GM12878 (cell line): ENCODE results near the gene IFIT1. TPM values are rescaled to one million over a fixed set of nuclear protein-coding genes. Genes with fewer than 3 reads are reported as not detected.

Experiments
- ATAC-seq: fragments of 200-7000 bp; cut with Tn5 transposase; 3 replicates; pipeline ENCODE4 v1.9.1; 2020; ENCODE audit warnings: mild to moderate bottlenecking, moderate library complexity
- BruUV-seq: library from RNA; stranded (reverse); fragments of 400-500 nt; replicated peaks from 2 replicates; lab custom pipeline; 2021; lab: Mats Ljungman, UMichigan
- CTCF ChIA-PET: fragments of 300-600 bp; sonication (Branson Sonifier 250); formaldehyde crosslinking; extraction: SDS; loops from one replicate; lab custom pipeline; 2021; ENCODE audit warnings: inconsistent platforms; lab: Yijun Ruan, JAX
- POLR2A ChIA-PET: fragments of 350-600 bp; formaldehyde crosslinking; extraction: SDS; loops from one replicate; lab custom pipeline; 2021; ENCODE audit warnings: inconsistent platforms; lab: Charles Lee
- RAD21 ChIA-PET: fragments of 300-600 bp; sonication (Branson Sonifier 250); formaldehyde crosslinking; loops from one replicate; lab custom pipeline; 2023; ENCODE audit warnings: antibody characterized with exemption; ENCODE audit not compliant: unreplicated experiment; lab: Charles Lee
- SMC1A ChIA-PET: fragments of 300-600 bp; sonication (Branson Sonifier 250); formaldehyde crosslinking; loops from one replicate; lab custom pipeline; 2023; ENCODE audit not compliant: unreplicated experiment, uncharacterized antibody; lab: Charles Lee
- DNase-seq: peaks from one replicate; pipeline ENCODE4 v3.0.0-alpha.2; 2011; ENCODE audit warnings: low read depth, low spot score
- FAIRE-seq: peaks from 3 replicates; lab custom pipeline; 2011; peaks lifted over from hg19 to GRCh38; lab: Jason Lieb, UNC
- H2AFZ ChIP-seq: 2 replicates; pipeline ENCODE4 v1.6.0; 2011; ENCODE audit warnings: low read depth, low read length, control low read depth; ENCODE audit not compliant: control insufficient read depth
- H3K27ac ChIP-seq: 2 replicates; pipeline ENCODE4 v1.5.1; 2011; ENCODE audit warnings: control low read depth; ENCODE audit not compliant: control insufficient read depth, insufficient read depth
- H3K27me3 ChIP-seq, 2 experiments: replicated peaks in 1 of 2; 2 replicates each; pipeline versions ENCODE4 v1.6.0 to v1.6.1; 2011; ENCODE audit warnings: low read length in 1 of 2; ENCODE audit not compliant: control insufficient read depth in 2 of 2, insufficient read depth in 2 of 2
- H3K36me3 ChIP-seq, 2 experiments: 2 replicates each; pipeline ENCODE4 v1.5.1; 2011; ENCODE audit warnings: low read length in 1 of 2; ENCODE audit not compliant: control insufficient read depth in 2 of 2, insufficient read depth in 2 of 2
- H3K4me1 ChIP-seq: 2 replicates; pipeline ENCODE4 v1.6.1; 2011; ENCODE audit warnings: mild to moderate bottlenecking, low read length, moderate library complexity, mixed read lengths; ENCODE audit not compliant: control insufficient read depth, insufficient read depth
- H3K4me2 ChIP-seq: 2 replicates; pipeline ENCODE4 v1.6.0; 2011; ENCODE audit warnings: control low read depth; ENCODE audit not compliant: control insufficient read depth, insufficient read depth
- H3K4me3 ChIP-seq: fragments of 200-600 bp; sonication (generic); 2 replicates; pipeline ENCODE4 v1.5.1; 2016
- H3K79me2 ChIP-seq: 2 replicates; pipeline ENCODE4 v1.6.0; 2011; ENCODE audit warnings: low read length; ENCODE audit not compliant: control insufficient read depth, insufficient read depth
- H3K9ac ChIP-seq: 2 replicates; pipeline ENCODE4 v1.8.0; 2011; ENCODE audit warnings: low read length, control low read depth, mixed read lengths; ENCODE audit not compliant: control insufficient read depth, insufficient read depth
- H3K9me3 ChIP-seq: replicated peaks from 3 replicates; pipeline ENCODE4 v1.5.1; 2011; ENCODE audit warnings: mild to moderate bottlenecking, low read length; ENCODE audit not compliant: control insufficient read depth, insufficient read depth
- H4K20me1 ChIP-seq: 2 replicates; pipeline ENCODE4 v1.6.0; 2011; ENCODE audit not compliant: control insufficient read depth, insufficient read depth
- CBFB ChIP-seq: IDR thresholded peaks from 2 replicates; pipeline ENCODE4 v1.6.1; 2016; ENCODE audit warnings: antibody characterized with exemption, low read depth
- CBX3 ChIP-seq: fragments of 200-600 bp; sonication (generic); IDR thresholded peaks from 2 replicates; pipeline ENCODE4 v1.6.1; 2016; ENCODE audit warnings: low read depth, borderline replicate concordance
- CBX5 ChIP-seq: sonication (generic); IDR thresholded peaks from 2 replicates; pipeline ENCODE4 v1.6.1; 2016; ENCODE audit warnings: low read depth, moderate library complexity, mild to moderate bottlenecking, inconsistent platforms
- JUNB ChIP-seq: IDR thresholded peaks from 2 replicates; pipeline ENCODE4 v1.6.1; 2016; ENCODE audit warnings: antibody characterized with exemption, mild to moderate bottlenecking
- NBN ChIP-seq: fragments of 450-650 bp; IDR thresholded peaks from 2 replicates; pipeline ENCODE4 v1.6.1; 2016
- RELA ChIP-seq: fragments of 450-650 bp; IDR thresholded peaks from 2 replicates; pipeline ENCODE4 v1.8.0; 2014; ENCODE audit warnings: borderline replicate concordance; ENCODE audit not compliant: partially characterized antibody
- RUNX3 ChIP-seq: IDR thresholded peaks from 2 replicates; pipeline ENCODE4 v1.6.1; 2012; ENCODE audit warnings: low read length, inconsistent platforms
- SKIL ChIP-seq: fragments of 450-650 bp; IDR thresholded peaks from 2 replicates; pipeline ENCODE4 v1.6.1; 2017; ENCODE audit warnings: mild to moderate bottlenecking, low read depth, inconsistent platforms; ENCODE audit not compliant: poor library complexity, severe bottlenecking
- SMC3 ChIP-seq: IDR thresholded peaks from 2 replicates; pipeline ENCODE4 v1.6.1; 2011; ENCODE audit warnings: low read length, improper control_type of control experiment, borderline replicate concordance
- whole genome bisulfite sequencing: methylation state at CpG from one replicate; pipeline ENCODE4 v1.1.6; 2016; ENCODE audit warnings: low lambda C conversion rate; ENCODE audit not compliant: insufficient replicate concordance, insufficient coverage; ENCODE audit errors: missing lambda C conversion rate; 5-methylcytosine and 5-hydroxymethylcytosine counted together
- in situ Hi-C: fragments of 300-500 bp; cut with MboI; formaldehyde crosslinking; loops from 9 replicates; pipeline ENCODE4 v1.14.3; 2018; ENCODE audit warnings: mixed read lengths
- intact Hi-C: fragments of 100-400 bp; cut with micrococcal nuclease; formaldehyde crosslinking; loops from one replicate; pipeline ENCODE4 v1.14.2; 2022; ENCODE audit not compliant: unreplicated experiment
- polyA plus RNA-seq, 11 experiments: library from polyadenylated mRNA; depleted of rRNA in 4 of 11; unstranded in 6 of 11; stranded (reverse) in 5 of 11; fragments of >200 nt; fragmentation: Nextera tagmentation in 4 of 11; fragmentation: Illumina TruSeq in 1 of 11; extraction: Ambion mirVana in 4 of 11; extraction: Trizol in 1 of 11; gene quantifications; 1 replicate in 1 of 11; 2 replicates in 10 of 11; pipeline versions ENCODE4 v1.2.1 to v1.2.3, GENCODE V29; 2011 to 2016; ENCODE audit warnings: inconsistent platforms in 2 of 11, missing spikeins in 2 of 11, low read depth in 1 of 11
- total RNA-seq, 4 experiments: library from RNA; depleted of rRNA in 3 of 4; stranded (reverse); fragments of >200 nt in 3 of 4; fragmentation: Illumina TruSeq in 1 of 4; extraction: Trizol in 1 of 4; gene quantifications; 2 replicates each; pipeline versions ENCODE4 v1.2.1 to v1.2.3, GENCODE V29; 2013 to 2021
- TF ChIP-seq, protein P1 (sequence below): fragments of 450-650 bp; IDR thresholded peaks from 2 replicates; pipeline ENCODE4 v1.6.1; 2017; ENCODE audit warnings: mild to moderate bottlenecking, moderate library complexity
- TF ChIP-seq, protein P2 (sequence below): IDR thresholded peaks from 2 replicates; pipeline ENCODE4 v1.6.1; 2012; ENCODE audit warnings: mild to moderate bottlenecking, low read depth, low read length

IFIT1 gene
- total and polyA plus RNA-seq, 10 of the 15 experiments (the other 5 are each of a cell fraction or from before 2014, with no cell fraction given): 13.9 to 37.2 (median 22.3) TPM

DNA sequence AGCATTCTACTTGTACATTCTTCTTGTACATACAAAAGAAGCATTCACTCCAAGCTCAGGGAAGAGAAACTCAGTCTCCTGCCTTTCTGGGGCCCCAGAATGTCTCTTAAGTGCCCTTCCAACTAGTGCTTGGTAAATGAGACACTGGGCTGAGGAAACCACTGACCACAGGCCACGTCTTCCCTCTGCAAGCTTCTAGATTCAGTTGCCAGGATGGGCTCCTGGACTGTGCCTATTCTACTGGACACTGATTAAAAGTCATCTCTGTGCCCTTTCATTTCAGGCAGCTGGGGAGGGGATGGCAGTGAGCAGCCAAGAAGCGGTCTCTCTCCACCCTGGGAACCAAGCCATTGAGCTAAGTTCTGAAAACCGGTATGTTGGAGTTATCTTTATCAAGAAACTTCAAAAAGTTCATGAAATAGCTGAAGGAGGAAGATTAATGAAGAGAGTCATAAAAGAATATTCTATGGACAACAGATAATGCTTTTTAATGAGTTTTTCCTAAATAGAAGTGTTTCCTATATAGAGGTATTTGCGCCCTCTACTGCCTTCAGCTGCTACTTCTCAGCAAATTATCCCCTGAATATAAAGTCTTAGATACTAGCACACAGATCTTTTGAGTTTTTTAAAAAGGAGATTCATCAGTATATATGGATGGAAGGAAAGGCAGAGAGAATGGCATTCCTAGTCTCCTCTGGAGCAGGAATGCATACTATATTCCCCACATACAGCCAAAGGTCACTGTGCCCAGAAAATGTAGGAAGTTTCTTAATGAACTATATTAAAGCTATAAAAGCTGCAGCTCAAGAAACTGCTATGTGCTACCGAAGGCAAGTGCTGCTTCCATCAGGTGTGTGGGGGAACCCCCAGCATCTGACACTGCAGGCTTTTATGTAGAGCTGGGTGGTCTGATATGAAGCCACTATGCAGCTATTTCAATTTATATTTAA is 23.0 kb upstream of the IFIT1 start:
- in situ Hi-C loops: no loop called here
- no TSS peak for BruUV-seq
- Histone ChIP-seq H3K79me2 (no peaks in the 10 kb centered on the region), H4K20me1 (no peaks in the 10 kb centered on the region), H3K9ac (no peak overlapping the region), H2AFZ (no peak overlapping the region; the same call in none of the 2 replicates), H3K36me3 (no peaks in the 10 kb centered on the region), H3K9me3 (no peaks in the 10 kb centered on the region), H3K27me3 (no peaks in the 10 kb centered on the region), H3K4me2 (peak overlapping the region; percentile 13; the same call in 1 of the 2 replicates), H3K4me1 (peaks cover 25% of the 10 kb centered on the region), H3K4me3 (no peak overlapping the region), H3K27ac (peak overlapping the region; percentile 10; the same call in 1 of the 2 replicates)
- intact Hi-C loops: loop anchor here (1.0 to 5.0 kb wide), 3 partner anchors 18 to 193 kb away; no protein-coding TSS in a partner anchor
- ChIA-PET RAD21 (interaction anchor here (0.6 to 3.9 kb wide), 24 partner anchors 11 to 198 kb away, joined by 3 to 68 read pairs (median 7); partner anchors contain the start of genes IFIT1, IFIT2, IFIT3 and IFIT5), CTCF (interaction anchor here (0.6 to 5.9 kb wide), 53 partner anchors 9 to 1982 kb away, joined by 3 to 97 read pairs (median 7); partner anchors contain the start of genes IFIT1, IFIT2, IFIT5 and LIPA), SMC1A (interaction anchor here (0.7 to 6.8 kb wide), 45 partner anchors 7 to 541 kb away, joined by 3 to 98 read pairs (median 5); partner anchors contain the start of genes IFIT1, IFIT2, IFIT5 and LIPA), POLR2A (interaction anchor here (0.5 to 2.9 kb wide), 9 partner anchors 22 to 75 kb away, joined by 3 to 10 read pairs (median 5); partner anchors contain the start of genes IFIT1, IFIT2 and IFIT5)
- WGBS: 33% methylated on average over 5 of the region's 5 CpGs
- no peak for DNase-seq
- peak; percentile 18 for FAIRE-seq
- ATAC-seq: peak; percentile 57
- TF ChIP-seq NBN (no peak), SKIL (peak; percentile 39), SMC3 (peak; percentile 88), RUNX3 (peak; percentile 43; the same call in 1 of the 2 replicates), CBX5 (no peak), CBFB (0 out of 2 replicates have a peak, but pooled peaks have one; percentile 22), RELA (no peak), JUNB (no peak), CBX3 (no peak)
- TF ChIP-seq, protein P1, sequence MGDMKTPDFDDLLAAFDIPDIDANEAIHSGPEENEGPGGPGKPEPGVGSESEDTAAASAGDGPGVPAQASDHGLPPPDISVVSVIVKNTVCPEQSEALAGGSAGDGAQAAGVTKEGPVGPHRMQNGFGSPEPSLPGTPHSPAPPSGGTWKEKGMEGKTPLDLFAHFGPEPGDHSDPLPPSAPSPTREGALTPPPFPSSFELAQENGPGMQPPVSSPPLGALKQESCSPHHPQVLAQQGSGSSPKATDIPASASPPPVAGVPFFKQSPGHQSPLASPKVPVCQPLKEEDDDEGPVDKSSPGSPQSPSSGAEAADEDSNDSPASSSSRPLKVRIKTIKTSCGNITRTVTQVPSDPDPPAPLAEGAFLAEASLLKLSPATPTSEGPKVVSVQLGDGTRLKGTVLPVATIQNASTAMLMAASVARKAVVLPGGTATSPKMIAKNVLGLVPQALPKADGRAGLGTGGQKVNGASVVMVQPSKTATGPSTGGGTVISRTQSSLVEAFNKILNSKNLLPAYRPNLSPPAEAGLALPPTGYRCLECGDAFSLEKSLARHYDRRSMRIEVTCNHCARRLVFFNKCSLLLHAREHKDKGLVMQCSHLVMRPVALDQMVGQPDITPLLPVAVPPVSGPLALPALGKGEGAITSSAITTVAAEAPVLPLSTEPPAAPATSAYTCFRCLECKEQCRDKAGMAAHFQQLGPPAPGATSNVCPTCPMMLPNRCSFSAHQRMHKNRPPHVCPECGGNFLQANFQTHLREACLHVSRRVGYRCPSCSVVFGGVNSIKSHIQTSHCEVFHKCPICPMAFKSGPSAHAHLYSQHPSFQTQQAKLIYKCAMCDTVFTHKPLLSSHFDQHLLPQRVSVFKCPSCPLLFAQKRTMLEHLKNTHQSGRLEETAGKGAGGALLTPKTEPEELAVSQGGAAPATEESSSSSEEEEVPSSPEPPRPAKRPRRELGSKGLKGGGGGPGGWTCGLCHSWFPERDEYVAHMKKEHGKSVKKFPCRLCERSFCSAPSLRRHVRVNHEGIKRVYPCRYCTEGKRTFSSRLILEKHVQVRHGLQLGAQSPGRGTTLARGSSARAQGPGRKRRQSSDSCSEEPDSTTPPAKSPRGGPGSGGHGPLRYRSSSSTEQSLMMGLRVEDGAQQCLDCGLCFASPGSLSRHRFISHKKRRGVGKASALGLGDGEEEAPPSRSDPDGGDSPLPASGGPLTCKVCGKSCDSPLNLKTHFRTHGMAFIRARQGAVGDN: no peak
- TF ChIP-seq, protein P2, sequence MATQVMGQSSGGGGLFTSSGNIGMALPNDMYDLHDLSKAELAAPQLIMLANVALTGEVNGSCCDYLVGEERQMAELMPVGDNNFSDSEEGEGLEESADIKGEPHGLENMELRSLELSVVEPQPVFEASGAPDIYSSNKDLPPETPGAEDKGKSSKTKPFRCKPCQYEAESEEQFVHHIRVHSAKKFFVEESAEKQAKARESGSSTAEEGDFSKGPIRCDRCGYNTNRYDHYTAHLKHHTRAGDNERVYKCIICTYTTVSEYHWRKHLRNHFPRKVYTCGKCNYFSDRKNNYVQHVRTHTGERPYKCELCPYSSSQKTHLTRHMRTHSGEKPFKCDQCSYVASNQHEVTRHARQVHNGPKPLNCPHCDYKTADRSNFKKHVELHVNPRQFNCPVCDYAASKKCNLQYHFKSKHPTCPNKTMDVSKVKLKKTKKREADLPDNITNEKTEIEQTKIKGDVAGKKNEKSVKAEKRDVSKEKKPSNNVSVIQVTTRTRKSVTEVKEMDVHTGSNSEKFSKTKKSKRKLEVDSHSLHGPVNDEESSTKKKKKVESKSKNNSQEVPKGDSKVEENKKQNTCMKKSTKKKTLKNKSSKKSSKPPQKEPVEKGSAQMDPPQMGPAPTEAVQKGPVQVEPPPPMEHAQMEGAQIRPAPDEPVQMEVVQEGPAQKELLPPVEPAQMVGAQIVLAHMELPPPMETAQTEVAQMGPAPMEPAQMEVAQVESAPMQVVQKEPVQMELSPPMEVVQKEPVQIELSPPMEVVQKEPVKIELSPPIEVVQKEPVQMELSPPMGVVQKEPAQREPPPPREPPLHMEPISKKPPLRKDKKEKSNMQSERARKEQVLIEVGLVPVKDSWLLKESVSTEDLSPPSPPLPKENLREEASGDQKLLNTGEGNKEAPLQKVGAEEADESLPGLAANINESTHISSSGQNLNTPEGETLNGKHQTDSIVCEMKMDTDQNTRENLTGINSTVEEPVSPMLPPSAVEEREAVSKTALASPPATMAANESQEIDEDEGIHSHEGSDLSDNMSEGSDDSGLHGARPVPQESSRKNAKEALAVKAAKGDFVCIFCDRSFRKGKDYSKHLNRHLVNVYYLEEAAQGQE: no peak
